Peyer's patch (tissue), 4 donors: ENCODE data around the gene POTEG. TPM values are rescaled to one million over a fixed set of nuclear protein-coding genes. Genes with fewer than 3 reads are reported as not detected.
"Not testable (repeated sequence)": the region's sequence is repeated elsewhere in the genome, so short reads cannot be mapped to it uniquely, and the experiment has no call there.

Source experiments
- DNase-seq, 3 donors: peaks; one replicate each; pipeline ENCODE4 v3.0.0-alpha.2; 2017 to 2019
- H3K27ac ChIP-seq, 4 donors: fragments of 200-600 bp; sonication (generic); one replicate each; pipeline ENCODE4 v1.5.1; 2016 to 2019
- H3K27me3 ChIP-seq, 2 donors: fragments of 200-600 bp; sonication (generic); one replicate each; pipeline ENCODE4 v1.5.1; 2019
- H3K36me3 ChIP-seq, 3 donors: fragments of 200-600 bp; sonication (generic); one replicate each; pipeline ENCODE4 v1.5.1; 2016 to 2019
- H3K4me1 ChIP-seq, 4 donors: fragments of 200-600 bp; sonication (generic); one replicate each; pipeline ENCODE4 v1.5.1; 2016 to 2019
- H3K4me3 ChIP-seq, 4 donors: fragments of 200-600 bp; sonication (generic); 1 replicate in 3 of 4; 2 replicates in 1 of 4; pipeline ENCODE4 v1.5.1; 2016 to 2019; ENCODE audit warnings: mild to moderate bottlenecking in 1 of 4
- H3K9me3 ChIP-seq, 4 donors: fragments of 200-600 bp; sonication (generic); one replicate each; pipeline ENCODE4 v1.5.1; 2016 to 2019; ENCODE audit warnings: mild to moderate bottlenecking in 1 of 4
- total RNA-seq, 4 donors: library from RNA; depleted of rRNA; stranded (reverse); fragments of >200 nt; gene quantifications; one replicate each; pipeline ENCODE4 v1.1.0, GENCODE V29; 2016

Gene POTEG
- total RNA-seq, 4 donors from 2014 or later, result 2.5 TPM; not detected in 3

DNA sequence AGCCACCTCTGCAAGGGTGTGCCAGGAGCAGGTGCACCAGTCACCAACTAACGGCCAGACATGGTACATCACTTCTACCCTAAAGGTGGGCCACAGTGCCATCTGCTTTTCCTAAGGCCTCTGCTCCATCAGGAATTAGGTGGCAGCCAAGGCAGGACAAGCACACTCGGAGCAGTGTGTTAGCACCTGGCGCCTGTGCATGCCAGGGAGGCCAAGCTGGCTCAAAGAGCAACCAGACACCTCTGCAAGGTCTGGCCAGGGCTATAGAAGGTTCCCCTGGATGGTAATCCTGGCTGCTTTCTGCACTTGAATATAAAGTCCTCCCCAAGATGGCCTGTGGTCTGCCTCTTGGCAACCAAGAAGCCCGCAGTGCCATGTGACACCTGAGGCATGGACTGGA, 45.4 kb downstream of the POTEG start:
- DNase-seq, result not testable (repeated sequence)

DNA sequence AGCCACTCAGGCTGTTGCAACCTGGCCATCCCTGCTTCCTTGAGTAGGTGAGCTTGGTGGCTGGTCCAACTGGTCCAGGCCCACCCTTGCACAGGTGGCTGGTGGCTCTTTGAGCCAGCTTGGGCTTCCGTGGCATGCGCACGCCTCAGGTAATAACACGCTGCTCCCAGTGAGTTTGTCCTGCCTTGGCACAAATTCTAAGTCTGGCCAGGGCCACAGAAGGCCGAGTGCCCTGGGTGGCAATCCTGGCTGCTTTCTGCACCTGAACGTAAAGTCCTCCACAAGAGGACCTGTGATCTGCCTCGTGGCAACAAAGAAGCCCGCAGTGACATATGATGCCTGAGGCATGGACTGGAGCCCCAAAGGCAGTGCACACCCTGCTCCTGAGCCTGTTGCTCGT, 47.1 kb downstream of the POTEG start:
- not testable (repeated sequence) for H3K4me3 ChIP-seq, H3K36me3 ChIP-seq, H3K4me1 ChIP-seq, H3K27me3 ChIP-seq, H3K27ac ChIP-seq, H3K9me3 ChIP-seq
- peak in 1 of 3 donors; percentile 36 for DNase-seq

More for the DNA sequence above, 45.4 kb downstream of the POTEG start:
- H3K4me3 ChIP-seq, H3K4me1 ChIP-seq, H3K27me3 ChIP-seq, H3K9me3 ChIP-seq, H3K36me3 ChIP-seq, H3K27ac ChIP-seq: not testable (repeated sequence)

DNA sequence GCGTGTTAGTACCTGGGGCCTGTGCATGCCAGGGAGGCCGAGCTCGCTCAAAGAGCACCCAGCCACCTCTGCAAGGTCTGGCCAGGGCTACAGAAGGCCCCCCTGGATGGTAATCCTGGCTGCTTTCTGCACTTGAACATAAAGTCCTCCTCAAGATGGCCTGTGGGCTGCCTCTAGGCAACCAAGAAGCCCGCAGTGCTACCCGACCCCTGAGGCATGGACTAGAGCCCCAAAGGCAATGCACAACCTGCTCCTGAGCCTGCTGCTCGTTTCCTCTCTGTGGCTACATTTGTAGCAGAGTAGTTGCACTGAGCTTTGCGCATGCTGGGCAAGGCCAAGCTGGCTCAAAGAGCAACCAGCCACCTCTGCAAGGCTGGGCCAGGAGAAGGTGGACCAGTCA, 47.8 kb downstream of the POTEG start:
- DNase-seq, H3K36me3 ChIP-seq, H3K27me3 ChIP-seq, H3K4me1 ChIP-seq, H3K4me3 ChIP-seq, H3K9me3 ChIP-seq, H3K27ac ChIP-seq: not testable (repeated sequence)

DNA sequence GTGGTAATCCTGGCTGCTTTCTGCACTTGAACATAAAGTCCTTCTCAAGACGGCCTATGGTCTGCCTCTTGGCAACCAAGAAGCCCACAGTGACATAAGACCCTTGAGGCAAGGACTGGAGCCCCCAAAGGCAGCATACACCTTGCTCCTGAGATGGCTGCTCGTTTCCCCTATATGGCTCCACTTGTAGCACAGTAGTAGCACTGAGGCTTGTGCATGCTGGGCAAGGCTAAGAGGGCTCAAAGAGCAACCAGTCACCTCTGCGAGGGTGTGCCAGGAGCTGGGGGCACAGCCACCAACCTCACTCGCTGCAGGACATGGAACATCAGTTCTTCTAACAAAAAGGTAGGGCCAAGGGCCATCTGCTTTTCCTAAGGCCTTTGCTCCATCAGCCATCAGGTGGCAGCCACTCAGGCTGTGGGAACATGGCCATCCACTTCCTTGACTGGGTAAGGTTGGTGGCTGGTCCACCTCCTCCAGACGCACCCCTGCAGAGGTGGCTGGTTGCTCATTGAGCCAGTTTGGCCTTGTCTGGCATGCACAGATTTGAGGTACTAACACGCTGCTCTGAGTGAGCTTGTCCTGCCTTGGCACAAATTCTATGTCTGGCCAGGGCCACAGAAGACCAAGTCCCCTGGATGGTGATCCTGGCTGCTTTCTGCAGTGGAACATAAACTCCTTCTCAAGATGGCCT, 49.9 kb downstream of the POTEG start:
- H3K27ac ChIP-seq, H3K36me3 ChIP-seq: not testable (repeated sequence)

DNA sequence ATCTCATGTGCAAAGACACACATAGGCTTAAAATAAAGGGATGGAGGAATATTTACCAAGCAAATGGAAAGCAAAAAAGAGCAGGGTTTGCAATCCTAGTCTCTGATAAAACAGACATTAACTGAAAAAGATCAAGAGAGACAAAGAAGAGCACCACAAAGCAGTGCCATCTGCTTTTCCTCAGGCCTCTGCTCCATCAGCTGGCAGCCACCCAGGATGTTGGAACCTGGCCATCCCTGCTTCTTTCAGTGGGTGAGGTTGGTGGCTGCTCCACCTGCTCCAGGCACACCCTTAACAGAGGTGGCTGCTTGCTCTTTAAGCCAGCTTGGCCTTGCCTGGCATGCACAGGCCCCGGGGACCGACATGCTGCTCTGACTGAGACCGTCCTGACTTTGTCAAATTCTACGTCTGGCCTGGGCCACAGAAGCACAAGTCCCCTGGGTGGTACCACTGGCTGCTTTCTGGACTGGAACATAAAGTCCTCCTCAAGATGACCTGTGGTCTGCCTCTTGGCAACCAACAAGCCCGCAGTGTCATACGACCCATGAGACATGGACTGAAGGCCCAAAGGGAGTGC, 51.0 kb downstream of the POTEG start:
- not testable (repeated sequence) for H3K4me3 ChIP-seq, DNase-seq, H3K27me3 ChIP-seq, H3K4me1 ChIP-seq, H3K36me3 ChIP-seq, H3K27ac ChIP-seq, H3K9me3 ChIP-seq

More for the DNA sequence above, 49.9 kb downstream of the POTEG start:
- H3K4me1 ChIP-seq, DNase-seq, H3K4me3 ChIP-seq, H3K9me3 ChIP-seq, H3K27me3 ChIP-seq: not testable (repeated sequence)

DNA sequence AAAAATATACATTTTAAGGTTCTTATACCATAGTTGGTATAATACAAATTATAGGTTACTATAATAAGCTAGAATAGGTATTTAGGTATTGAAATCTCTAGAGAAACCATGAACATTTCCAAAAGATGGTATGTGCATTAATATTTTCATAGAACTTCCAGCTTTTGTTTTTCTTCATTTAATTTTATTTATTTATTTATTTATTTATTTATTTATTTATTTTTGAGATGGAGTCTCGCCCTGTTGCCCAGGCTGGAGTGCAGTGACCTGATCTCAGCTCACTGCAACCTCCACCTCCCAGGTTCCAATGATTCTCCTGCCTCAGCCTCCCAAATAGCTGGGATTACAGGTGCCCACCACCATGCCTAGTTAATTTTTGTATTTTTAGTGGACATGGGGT, 54.0 kb downstream of the POTEG start:
- H3K4me1 ChIP-seq, result not testable (repeated sequence)

DNA sequence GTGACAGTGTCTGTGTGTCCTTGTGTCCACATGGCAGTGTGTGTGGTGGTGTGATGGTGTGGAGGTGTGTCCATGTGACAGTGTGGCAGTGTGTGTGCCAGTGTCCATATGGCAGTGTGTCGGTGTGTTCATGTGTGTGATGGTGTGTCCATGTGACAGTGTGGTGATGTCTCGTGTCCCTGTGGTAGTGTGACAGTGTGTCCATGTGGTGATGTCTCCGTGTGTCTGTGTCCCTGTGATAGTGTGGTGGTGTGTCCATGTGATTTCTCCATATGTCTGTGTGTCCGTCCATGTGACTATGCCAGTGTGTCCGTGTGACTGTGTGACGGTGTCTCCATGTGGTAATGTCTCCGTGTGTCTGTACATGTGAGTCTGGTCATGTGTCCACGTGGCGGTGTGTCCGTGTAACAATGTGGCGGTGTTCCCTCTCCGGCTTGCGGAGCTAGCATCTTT, 59.7 kb downstream of the POTEG start:
- not testable (repeated sequence) for H3K27me3 ChIP-seq, H3K4me1 ChIP-seq, H3K36me3 ChIP-seq, H3K9me3 ChIP-seq, H3K4me3 ChIP-seq, H3K27ac ChIP-seq
- peak in 1 of 3 donors; percentile 25 for DNase-seq

More for the DNA sequence above, 54.0 kb downstream of the POTEG start:
- not testable (repeated sequence) for H3K27me3 ChIP-seq, H3K9me3 ChIP-seq, H3K27ac ChIP-seq, H3K36me3 ChIP-seq, DNase-seq, H3K4me3 ChIP-seq

DNA sequence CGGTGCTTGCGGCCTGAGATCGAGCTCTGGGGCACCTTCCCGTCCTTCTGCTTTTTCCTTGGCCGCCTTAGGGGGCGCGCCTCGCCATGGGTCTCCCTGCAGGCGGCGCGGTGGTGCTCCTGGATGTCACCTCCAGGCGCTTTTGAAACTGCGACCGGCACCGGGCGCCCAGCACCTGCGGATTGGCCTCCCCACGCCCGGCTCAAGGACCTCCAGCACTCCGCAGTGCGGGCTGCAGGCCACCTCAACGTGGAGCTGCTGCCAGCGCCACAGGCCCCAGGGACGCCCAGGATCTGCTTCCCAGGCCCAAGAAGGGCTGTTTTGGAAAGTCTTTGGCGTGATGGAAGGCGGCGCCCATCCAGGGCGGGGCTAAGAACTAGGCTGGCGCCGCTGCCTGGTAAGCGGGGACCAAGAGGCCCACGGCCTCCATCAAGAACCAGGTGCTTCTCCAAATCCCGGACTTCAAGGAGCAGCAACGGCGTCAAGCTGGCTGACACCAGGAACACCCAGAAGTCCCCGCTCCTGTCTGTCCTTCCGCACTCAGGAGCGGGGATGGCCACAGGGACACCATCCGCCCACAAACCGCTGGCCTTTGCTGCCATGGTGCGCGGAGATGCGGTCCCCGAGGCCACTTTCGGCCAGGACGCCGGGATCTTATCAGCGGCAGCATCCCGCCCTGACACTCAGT, 61.2 kb downstream of the POTEG start:
- not testable (repeated sequence) for H3K9me3 ChIP-seq, H3K27ac ChIP-seq, H3K4me3 ChIP-seq, H3K36me3 ChIP-seq, H3K4me1 ChIP-seq, H3K27me3 ChIP-seq
- peak in 1 of 3 donors; percentile 44 for DNase-seq

DNA sequence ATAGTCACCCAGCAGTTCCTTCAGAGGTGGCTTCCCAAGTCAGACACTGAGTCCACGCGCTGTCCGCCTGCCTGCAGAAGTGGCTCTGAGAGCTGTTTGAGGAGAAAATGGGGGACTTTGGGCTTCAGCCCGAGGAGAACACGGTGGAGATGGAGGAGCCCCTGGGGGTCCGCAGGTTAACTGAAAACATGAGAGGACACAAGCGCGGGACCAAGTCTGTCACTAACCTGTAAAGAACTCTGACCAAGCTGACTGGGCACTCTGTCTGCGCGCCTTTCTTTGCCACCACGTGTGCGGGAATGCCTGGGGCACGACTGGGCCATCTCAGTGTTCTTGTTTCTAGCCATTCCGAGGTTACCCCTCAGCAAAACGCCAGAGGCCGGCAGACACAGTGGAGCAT, 62.4 kb downstream of the POTEG start:
- H3K36me3 ChIP-seq, H3K4me1 ChIP-seq, H3K4me3 ChIP-seq, DNase-seq, H3K27me3 ChIP-seq, H3K27ac ChIP-seq, H3K9me3 ChIP-seq: not testable (repeated sequence)

DNA sequence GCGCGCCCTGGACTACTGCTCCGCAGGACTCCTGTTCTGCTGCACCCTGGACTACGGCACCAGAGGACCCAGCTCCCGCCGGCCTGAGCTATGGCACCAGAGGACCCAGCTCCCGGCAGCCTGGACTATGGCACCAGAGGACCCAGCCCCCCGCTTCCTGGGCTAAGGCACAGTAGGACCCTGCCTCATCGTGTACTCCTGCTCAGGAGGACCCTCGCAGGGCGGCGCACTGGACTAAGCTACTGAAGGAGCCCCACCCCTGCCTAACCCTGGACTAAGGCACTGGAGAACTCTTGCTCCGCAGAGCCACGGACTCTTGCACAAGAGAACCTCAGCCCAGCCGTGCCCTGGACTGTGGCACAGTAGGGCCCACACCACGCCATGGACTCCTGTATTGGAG, 71.3 kb downstream of the POTEG start:
- not testable (repeated sequence) for H3K27me3 ChIP-seq, DNase-seq, H3K27ac ChIP-seq, H3K9me3 ChIP-seq, H3K4me1 ChIP-seq, H3K4me3 ChIP-seq, H3K36me3 ChIP-seq

DNA sequence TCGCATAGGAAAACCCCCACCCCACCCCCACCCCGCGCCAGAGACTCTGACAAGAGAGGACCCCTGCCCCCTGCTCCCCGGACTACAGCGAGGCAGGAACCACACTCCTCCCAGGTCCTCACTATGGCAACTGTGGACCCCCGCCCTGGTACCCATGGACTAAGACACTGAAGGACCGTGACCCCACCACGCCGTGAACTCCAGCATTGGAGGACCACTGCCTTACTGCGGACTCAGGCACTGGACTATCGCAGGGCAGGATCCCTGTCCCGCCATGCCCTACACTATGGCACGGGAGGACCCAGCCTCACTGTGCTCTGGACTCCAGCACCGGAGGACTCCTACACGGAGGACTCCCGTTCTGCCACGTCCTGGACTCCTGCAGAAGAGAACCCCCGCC, 71.8 kb downstream of the POTEG start:
- H3K9me3 ChIP-seq, H3K27ac ChIP-seq, H3K4me1 ChIP-seq, DNase-seq, H3K36me3 ChIP-seq, H3K27me3 ChIP-seq, H3K4me3 ChIP-seq: not testable (repeated sequence)

DNA sequence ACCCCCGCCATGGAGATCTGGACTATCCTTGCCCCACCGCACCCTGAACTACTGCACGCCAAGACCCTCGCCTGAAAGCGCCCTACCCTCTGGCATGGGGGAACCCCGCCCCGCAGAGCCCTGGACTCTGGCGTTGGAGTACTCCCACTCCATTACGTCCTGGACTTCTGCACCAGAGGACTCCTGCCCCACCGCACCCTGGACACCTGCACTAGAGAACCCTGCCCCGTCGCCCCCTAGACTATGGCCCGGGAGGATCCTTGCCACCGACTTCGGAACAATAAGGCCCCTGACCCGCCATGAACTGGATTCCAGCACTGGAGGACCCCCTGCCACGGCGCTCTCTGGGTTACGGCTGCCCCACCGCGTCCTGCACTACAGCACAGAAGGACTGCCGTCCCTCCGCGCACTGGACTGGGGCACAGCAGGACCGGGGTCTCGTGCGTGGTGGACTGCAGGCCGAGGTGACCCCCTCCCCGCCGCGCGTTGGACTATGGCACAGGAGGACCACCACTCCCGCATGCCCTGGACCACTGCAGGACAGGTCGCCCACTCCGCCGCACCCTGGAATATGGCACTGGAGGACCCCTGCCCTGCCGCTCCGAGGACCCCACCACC, 72.4 kb downstream of the POTEG start:
- H3K27ac ChIP-seq, H3K4me1 ChIP-seq, DNase-seq, H3K36me3 ChIP-seq, H3K27me3 ChIP-seq, H3K9me3 ChIP-seq, H3K4me3 ChIP-seq: not testable (repeated sequence)

DNA sequence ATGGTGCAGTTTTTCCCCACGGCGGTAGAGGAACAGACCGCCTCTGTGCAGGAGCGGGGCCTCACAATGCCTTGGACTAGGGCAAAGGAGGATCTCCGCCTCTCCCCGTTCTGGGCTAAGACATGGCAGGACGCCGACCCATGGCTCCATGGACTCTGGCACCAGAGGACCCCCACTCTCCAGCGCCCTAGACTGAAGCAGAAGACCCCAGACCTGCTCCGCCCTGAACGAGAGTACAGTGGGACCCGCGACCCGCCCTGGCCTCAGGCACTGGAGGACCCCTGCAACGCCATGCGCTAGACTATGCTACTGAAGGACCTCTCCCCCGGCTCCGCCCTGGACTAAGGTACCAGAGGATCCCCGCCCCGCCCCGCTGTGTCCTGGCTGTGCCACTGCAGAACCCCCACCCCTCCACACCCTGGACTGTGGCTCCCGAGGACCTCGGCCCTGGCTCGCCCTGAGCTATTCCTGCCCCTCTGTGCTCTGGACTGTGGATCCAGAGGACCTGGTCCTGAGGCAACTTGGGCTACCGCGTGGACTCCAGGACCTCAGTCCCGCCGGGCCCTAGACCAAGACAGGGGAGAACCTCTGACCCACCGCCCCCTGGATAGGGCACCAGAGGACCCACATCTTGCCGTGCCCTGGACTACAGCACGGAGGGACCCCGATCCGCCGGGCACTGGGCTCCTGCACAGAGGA, 73.1 kb downstream of the POTEG start:
- H3K9me3 ChIP-seq, H3K4me3 ChIP-seq, H3K27me3 ChIP-seq, H3K4me1 ChIP-seq, DNase-seq, H3K36me3 ChIP-seq, H3K27ac ChIP-seq: not testable (repeated sequence)
